ENCODE data around the gene GMCL2. TPM values are rescaled to one million over a fixed set of nuclear protein-coding genes. Genes with fewer than 3 reads are reported as not detected.

The GMCL2 gene
- total RNA-seq, 1 experiment from 2014 or later: not detected

DNA sequence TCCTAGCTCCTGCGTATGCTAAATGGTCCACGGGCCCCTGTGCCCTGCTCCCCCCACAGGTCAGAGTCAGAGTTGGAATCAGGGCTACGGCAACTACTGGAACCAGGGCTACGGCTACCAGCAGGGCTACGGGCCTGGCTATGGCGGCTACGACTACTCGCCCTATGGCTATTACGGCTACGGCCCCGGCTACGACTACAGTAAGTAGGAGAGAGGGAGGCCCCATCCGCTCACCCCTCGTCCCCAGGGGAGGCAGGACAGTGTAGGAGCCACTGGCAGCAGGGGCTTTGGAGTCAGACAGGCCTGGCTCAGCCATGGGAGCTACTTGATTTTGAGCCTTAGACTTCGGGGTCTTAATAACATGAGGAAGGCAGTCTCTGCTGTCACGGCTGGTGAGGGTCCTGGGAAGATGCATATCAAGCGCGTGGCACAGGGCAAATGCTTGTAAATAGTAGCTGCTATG lies 22.9 kb upstream of the GMCL2 start:
- no peak overlapping the region for H3K56ac ChIP-seq (ENCODE audit: insufficient read length, low read depth, low read length)
- no peak overlapping the region for H4K5ac ChIP-seq (ENCODE audit: insufficient read length, low read depth, low read length)
- Mint-ChIP-seq H3K4me3 (no peak overlapping the region), H3K27me3 (ENCODE audit: low read depth) (peaks cover 12% of the 10 kb centered on the region; the same call in 1 of the 2 replicates), H3K27ac (peak overlapping the region in 1 of 3 experiments; percentile 33; a peak in 1 of 7 replicates), H3K4me1 (peaks cover 17 to 38% of the 10 kb centered on the region in 2 experiments), H3K9me3 (no peaks in the 10 kb centered on the region), H3K36me3 (ENCODE audit: insufficient read depth in 1 of 3, low read depth in 3 of 3) (peaks cover 70 to 98% (median 96%) of the 10 kb centered on the region in 3 experiments)
- no peak for DNase-seq
- TF ChIP-seq, protein P1, sequence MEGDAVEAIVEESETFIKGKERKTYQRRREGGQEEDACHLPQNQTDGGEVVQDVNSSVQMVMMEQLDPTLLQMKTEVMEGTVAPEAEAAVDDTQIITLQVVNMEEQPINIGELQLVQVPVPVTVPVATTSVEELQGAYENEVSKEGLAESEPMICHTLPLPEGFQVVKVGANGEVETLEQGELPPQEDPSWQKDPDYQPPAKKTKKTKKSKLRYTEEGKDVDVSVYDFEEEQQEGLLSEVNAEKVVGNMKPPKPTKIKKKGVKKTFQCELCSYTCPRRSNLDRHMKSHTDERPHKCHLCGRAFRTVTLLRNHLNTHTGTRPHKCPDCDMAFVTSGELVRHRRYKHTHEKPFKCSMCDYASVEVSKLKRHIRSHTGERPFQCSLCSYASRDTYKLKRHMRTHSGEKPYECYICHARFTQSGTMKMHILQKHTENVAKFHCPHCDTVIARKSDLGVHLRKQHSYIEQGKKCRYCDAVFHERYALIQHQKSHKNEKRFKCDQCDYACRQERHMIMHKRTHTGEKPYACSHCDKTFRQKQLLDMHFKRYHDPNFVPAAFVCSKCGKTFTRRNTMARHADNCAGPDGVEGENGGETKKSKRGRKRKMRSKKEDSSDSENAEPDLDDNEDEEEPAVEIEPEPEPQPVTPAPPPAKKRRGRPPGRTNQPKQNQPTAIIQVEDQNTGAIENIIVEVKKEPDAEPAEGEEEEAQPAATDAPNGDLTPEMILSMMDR (conservative IDR thresholded peaks at IDR 0.05): no peak
- H3K18ac ChIP-seq (ENCODE audit: insufficient read length, low read depth, low read length): no peak overlapping the region
- H3K4ac ChIP-seq (ENCODE audit: low read depth, low read length): no peak overlapping the region
- no peak overlapping the region for H3K23ac ChIP-seq (ENCODE audit: insufficient read length, low read depth, low read length)
- no peak overlapping the region for H2AK5ac ChIP-seq (ENCODE audit: insufficient read length, low read length)
- H3T11ph ChIP-seq (ENCODE audit: low read length): no peak overlapping the region
- H3K14ac ChIP-seq (ENCODE audit: insufficient read depth, low read length): no peak overlapping the region
- no CpG with 5 or more reads among the region's 18 CpGs for WGBS (ENCODE audit: extremely low coverage, insufficient read length, low lambda C conversion rate)
- no peak overlapping the region for H3K27ac ChIP-seq (ENCODE audit: insufficient read length, low read depth, low read length)
- no peak overlapping the region for H2BK12ac ChIP-seq (ENCODE audit: insufficient read length, low read depth, low read length)
- peaks cover 9% of the 10 kb centered on the region for H3K79me1 ChIP-seq (ENCODE audit: insufficient read depth, low read depth, low read length, poor library complexity, severe bottlenecking)
- no peak overlapping the region for H3K4me2 ChIP-seq (ENCODE audit: insufficient read depth, insufficient read length, low read length)
- H3K79me2 ChIP-seq (ENCODE audit: insufficient read depth, low read length): peaks cover 21% of the 10 kb centered on the region
- H3K9me3 ChIP-seq (ENCODE audit: control insufficient read depth, low read depth, low read length): no peaks in the 10 kb centered on the region
- peaks cover 10% of the 10 kb centered on the region for H3K23me2 ChIP-seq (ENCODE audit: insufficient read length, low read depth, low read length, poor library complexity, severe bottlenecking)
- no peak overlapping the region for H2AFZ ChIP-seq (ENCODE audit: low read length)
- H2BK5ac ChIP-seq (ENCODE audit: insufficient read length, low read length): no peak overlapping the region
- H3K27me3 ChIP-seq (ENCODE audit: insufficient read depth, low read length): no peaks in the 10 kb centered on the region
- no peak overlapping the region for H4K8ac ChIP-seq (replicated peaks; ENCODE audit: insufficient read length, low read depth, low read length)
- H2BK20ac ChIP-seq (ENCODE audit: low read depth, low read length, poor library complexity, severe bottlenecking): no peak overlapping the region
- H2BK15ac ChIP-seq (ENCODE audit: low read depth, low read length): no peak overlapping the region
- H3K9ac ChIP-seq (ENCODE audit: extremely low read depth, insufficient read length, low read length): no peak overlapping the region
- H4K20me1 ChIP-seq (ENCODE audit: control insufficient read depth, insufficient read depth, insufficient read length): no peaks in the 10 kb centered on the region
- no peaks in the 10 kb centered on the region; the same call in 1 of the 2 replicates for H3K4me1 ChIP-seq (ENCODE audit: insufficient read depth, low read length)
- no peak overlapping the region for H4K91ac ChIP-seq (ENCODE audit: insufficient read length, low read depth, low read length)
- no peak overlapping the region for H2BK120ac ChIP-seq (ENCODE audit: low read depth, low read length, poor library complexity, severe bottlenecking)

Measured in H9 (cell line).